Measurements from ENCODE around the gene LATS2.

DNA sequence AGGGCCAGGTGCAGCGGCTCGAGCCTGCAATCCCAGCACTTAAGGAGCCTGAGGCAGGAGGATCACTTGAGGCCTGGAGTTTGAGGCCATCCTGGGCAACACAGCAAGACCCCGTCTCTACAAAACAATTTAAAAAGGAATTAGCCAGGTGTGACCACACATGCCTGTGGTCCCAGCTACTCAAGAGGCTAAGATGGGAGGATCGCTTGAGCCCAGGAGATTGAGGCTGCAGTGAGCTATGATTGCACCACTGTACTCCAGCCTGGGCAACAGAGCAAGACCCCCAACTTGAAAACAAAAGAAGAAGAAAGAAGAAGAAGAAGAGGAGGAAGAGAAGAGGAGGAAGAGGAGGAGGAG is 47.7 kb downstream of the LATS2 start:
- TF ChIP-seq, protein P1, sequence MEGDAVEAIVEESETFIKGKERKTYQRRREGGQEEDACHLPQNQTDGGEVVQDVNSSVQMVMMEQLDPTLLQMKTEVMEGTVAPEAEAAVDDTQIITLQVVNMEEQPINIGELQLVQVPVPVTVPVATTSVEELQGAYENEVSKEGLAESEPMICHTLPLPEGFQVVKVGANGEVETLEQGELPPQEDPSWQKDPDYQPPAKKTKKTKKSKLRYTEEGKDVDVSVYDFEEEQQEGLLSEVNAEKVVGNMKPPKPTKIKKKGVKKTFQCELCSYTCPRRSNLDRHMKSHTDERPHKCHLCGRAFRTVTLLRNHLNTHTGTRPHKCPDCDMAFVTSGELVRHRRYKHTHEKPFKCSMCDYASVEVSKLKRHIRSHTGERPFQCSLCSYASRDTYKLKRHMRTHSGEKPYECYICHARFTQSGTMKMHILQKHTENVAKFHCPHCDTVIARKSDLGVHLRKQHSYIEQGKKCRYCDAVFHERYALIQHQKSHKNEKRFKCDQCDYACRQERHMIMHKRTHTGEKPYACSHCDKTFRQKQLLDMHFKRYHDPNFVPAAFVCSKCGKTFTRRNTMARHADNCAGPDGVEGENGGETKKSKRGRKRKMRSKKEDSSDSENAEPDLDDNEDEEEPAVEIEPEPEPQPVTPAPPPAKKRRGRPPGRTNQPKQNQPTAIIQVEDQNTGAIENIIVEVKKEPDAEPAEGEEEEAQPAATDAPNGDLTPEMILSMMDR (IDR thresholded peaks at IDR 0.05; ENCODE audit: low read depth, low read length): no peak
- no peak for TF ChIP-seq EZH2phosphoT487 (IDR thresholded peaks at IDR 0.05; ENCODE audit: low read depth)
